OCI-LY7 (cell line): ENCODE measurements around the gene BTNL8. TPM values are rescaled to one million over a fixed set of nuclear protein-coding genes. Genes with fewer than 3 reads are reported as not detected.

Source experiments
- BruUV-seq: library from RNA; stranded (reverse); fragments of 400-500 nt; replicated peaks from 2 replicates; lab custom pipeline; 2021; lab: Mats Ljungman, UMichigan
- CTCF ChIA-PET: fragments of 300-600 bp; sonication (Branson Sonifier 250); formaldehyde crosslinking; loops from one replicate; lab custom pipeline; 2022; ENCODE audit warnings: antibody characterized with exemption; ENCODE audit not compliant: unreplicated experiment; lab: Charles Lee
- POLR2A ChIA-PET: fragments of 300-600 bp; sonication (Branson Sonifier 250); formaldehyde crosslinking; loops from one replicate; lab custom pipeline; 2022; ENCODE audit warnings: antibody characterized with exemption; lab: Charles Lee
- DNase-seq: peaks from one replicate; pipeline ENCODE4 v3.0.0-alpha.2; 2015; ENCODE audit warnings: low spot score
- H2AFZ ChIP-seq: fragments of 200-600 bp; sonication (generic), shearing (Covaris generic); 2 replicates; pipeline ENCODE4 v1.6.1; 2014; ENCODE audit warnings: mild to moderate bottlenecking, antibody characterized with exemption, low read length, moderate library complexity
- H3K27ac ChIP-seq: fragments of 200-600 bp; sonication (generic); 2 replicates; pipeline ENCODE4 v1.5.1; 2014; ENCODE audit warnings: mixed run types, low read depth, mild to moderate bottlenecking, moderate library complexity, low read length, inconsistent platforms; ENCODE audit not compliant: poor library complexity, severe bottlenecking
- H3K36me3 ChIP-seq: fragments of 200-600 bp; sonication (generic); 2 replicates; pipeline ENCODE4 v1.6.1; 2014; ENCODE audit warnings: mild to moderate bottlenecking, antibody characterized with exemption, low read length, moderate library complexity, mixed read lengths; ENCODE audit not compliant: insufficient read depth
- H3K4me1 ChIP-seq: fragments of 200-600 bp; sonication (generic); 2 replicates; pipeline ENCODE4 v1.5.1; 2014; ENCODE audit warnings: mild to moderate bottlenecking, low read length; ENCODE audit not compliant: insufficient read depth, poor library complexity, severe bottlenecking
- H3K4me2 ChIP-seq: fragments of 200-600 bp; sonication (generic); 2 replicates; pipeline ENCODE4 v1.6.1; 2014; ENCODE audit warnings: mild to moderate bottlenecking, low read length
- H3K4me3 ChIP-seq: fragments of 200-600 bp; sonication (generic); 2 replicates; pipeline ENCODE4 v1.5.1; 2014; ENCODE audit warnings: mild to moderate bottlenecking, low read depth, low read length; ENCODE audit not compliant: poor library complexity, severe bottlenecking
- H3K79me2 ChIP-seq: fragments of 200-600 bp; sonication (generic); 2 replicates; pipeline ENCODE4 v1.6.1; 2016; ENCODE audit warnings: low read depth, mild to moderate bottlenecking, low read length, moderate library complexity, mixed read lengths; ENCODE audit not compliant: insufficient read depth
- H3K9me2 ChIP-seq: fragments of 200-600 bp; sonication (generic); 2 replicates; pipeline ENCODE4 v1.6.1; 2016; ENCODE audit warnings: mild to moderate bottlenecking, low read length, mixed read lengths; ENCODE audit not compliant: insufficient read depth
- H3K9me3 ChIP-seq: fragments of 200-600 bp; sonication (generic); 2 replicates; pipeline ENCODE4 v1.6.1; 2014; ENCODE audit warnings: mild to moderate bottlenecking, mixed run types, low read length, mixed read lengths
- H4K20me1 ChIP-seq: fragments of 200-600 bp; sonication (generic); 2 replicates; pipeline ENCODE4 v1.6.1; 2014; ENCODE audit warnings: mild to moderate bottlenecking, antibody characterized with exemption, low read length, moderate library complexity, mixed read lengths; ENCODE audit not compliant: insufficient read depth
- EZH2phosphoT487 ChIP-seq: fragments of 200-600 bp; sonication (generic); IDR thresholded peaks from 2 replicates; pipeline ENCODE4 v1.6.1; 2018; ENCODE audit warnings: low read depth, borderline replicate concordance, mild to moderate bottlenecking, mixed run types, antibody characterized with exemption, low read length, moderate library complexity, mixed read lengths
- intact Hi-C: fragments of 100-400 bp; cut with micrococcal nuclease; formaldehyde crosslinking; loops from one replicate; pipeline ENCODE4 v1.10.0; 2022; ENCODE audit not compliant: unreplicated experiment
- total RNA-seq, 2 experiments: library from RNA; depleted of rRNA in 1 of 2; stranded (reverse); fragments of >200 nt in 1 of 2; shearing (Covaris generic) in 1 of 2; gene quantifications; 2 replicates each; pipeline ENCODE4 v1.2.3, GENCODE V29; 2014 to 2022
- TF ChIP-seq, protein P1 (sequence below): fragments of 200-600 bp; sonication (generic); conservative IDR thresholded peaks from 2 replicates; pipeline ENCODE4 v1.5.1; 2014; ENCODE audit warnings: mild to moderate bottlenecking, antibody characterized with exemption, low read length, moderate library complexity, mixed read lengths

Gene BTNL8
- total RNA-seq, 2 experiments from 2014 or later, result not detected

DNA sequence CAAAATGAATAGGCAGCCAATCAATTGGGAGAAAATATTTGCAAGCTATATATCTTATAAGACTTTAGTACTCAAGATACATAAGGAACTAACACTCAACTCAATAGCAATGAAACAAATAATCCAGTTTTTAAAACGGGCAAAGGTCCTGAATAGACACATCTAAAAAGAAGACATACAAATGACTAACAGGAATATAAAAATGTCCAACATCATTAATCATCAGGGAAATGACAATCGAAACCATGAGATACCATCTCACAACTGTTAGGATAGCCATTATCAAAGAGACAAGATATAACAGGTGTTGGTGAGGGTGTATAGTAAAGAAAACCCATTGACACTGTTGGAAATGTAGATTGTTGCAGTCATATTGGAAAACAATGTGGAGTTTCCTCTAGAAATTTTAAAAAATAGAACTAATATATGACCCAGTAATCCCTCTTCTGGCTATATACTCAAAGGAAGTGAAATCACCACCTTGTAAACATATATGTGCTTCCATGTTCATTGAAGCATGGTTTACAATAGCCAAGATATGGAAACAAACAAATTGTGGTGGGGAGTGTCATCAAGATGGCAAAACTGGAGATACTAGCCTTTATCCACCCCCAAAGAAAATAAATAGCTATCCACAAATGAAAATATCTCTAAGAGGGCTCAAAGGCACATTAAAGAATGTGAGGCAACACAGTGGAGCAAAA, 75.8 kb downstream of the BTNL8 start:
- H3K36me3 ChIP-seq, result no peaks in the 10 kb centered on the region
- H3K27ac ChIP-seq, result no peak overlapping the region
- POLR2A ChIA-PET, result interaction anchor here (0.5 to 0.9 kb wide), 3 partner anchors 15 to 91 kb away, joined by 3 read pairs; no protein-coding TSS in a partner anchor
- no peak overlapping the region for H3K4me3 ChIP-seq
- intact Hi-C loops, result loop anchor here (5.0 kb wide), 1 partner anchor 78 kb away; no protein-coding TSS in a partner anchor
- H3K4me1 ChIP-seq, result peaks cover 3% of the 10 kb centered on the region
- CTCF ChIA-PET, result no interaction called here
- H3K79me2 ChIP-seq, result no peaks in the 10 kb centered on the region
- TF ChIP-seq, protein P1, sequence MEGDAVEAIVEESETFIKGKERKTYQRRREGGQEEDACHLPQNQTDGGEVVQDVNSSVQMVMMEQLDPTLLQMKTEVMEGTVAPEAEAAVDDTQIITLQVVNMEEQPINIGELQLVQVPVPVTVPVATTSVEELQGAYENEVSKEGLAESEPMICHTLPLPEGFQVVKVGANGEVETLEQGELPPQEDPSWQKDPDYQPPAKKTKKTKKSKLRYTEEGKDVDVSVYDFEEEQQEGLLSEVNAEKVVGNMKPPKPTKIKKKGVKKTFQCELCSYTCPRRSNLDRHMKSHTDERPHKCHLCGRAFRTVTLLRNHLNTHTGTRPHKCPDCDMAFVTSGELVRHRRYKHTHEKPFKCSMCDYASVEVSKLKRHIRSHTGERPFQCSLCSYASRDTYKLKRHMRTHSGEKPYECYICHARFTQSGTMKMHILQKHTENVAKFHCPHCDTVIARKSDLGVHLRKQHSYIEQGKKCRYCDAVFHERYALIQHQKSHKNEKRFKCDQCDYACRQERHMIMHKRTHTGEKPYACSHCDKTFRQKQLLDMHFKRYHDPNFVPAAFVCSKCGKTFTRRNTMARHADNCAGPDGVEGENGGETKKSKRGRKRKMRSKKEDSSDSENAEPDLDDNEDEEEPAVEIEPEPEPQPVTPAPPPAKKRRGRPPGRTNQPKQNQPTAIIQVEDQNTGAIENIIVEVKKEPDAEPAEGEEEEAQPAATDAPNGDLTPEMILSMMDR, result no peak
- no peak for TF ChIP-seq EZH2phosphoT487
- no peak for DNase-seq
- H3K9me3 ChIP-seq, result no peaks in the 10 kb centered on the region
- H4K20me1 ChIP-seq, result no peaks in the 10 kb centered on the region
- no peaks in the 10 kb centered on the region for H3K9me2 ChIP-seq
- no peak overlapping the region for H2AFZ ChIP-seq
- BruUV-seq, result no TSS peak
- no peak overlapping the region for H3K4me2 ChIP-seq

DNA sequence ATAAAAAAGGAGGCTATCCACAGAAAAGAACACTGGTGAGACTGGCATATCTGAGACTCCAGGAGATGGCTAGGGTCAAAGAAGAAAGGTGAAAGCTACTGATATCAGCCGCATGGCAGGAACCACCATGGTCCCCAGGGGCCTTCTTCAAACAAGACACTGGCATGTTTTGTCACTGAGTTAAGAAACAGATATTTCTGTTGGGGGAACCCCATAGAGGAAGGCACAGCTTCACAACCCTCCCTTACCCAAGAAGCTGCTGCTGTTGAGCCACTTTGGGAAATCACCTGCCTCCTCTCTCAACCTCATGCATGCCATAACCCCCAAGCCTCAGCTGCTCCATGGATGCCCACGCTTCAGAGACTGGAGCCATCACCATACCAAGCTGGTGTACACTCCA, 76.4 kb downstream of the BTNL8 start:
- no peaks in the 10 kb centered on the region for H3K9me2 ChIP-seq
- H3K4me1 ChIP-seq, result peaks cover 3% of the 10 kb centered on the region
- TF ChIP-seq, protein P1, result no peak
- no peaks in the 10 kb centered on the region for H3K79me2 ChIP-seq
- ChIA-PET POLR2A (interaction anchor here (0.5 to 0.9 kb wide), 2 partner anchors 15 to 36 kb away, joined by 3 read pairs; no protein-coding TSS in a partner anchor), CTCF (no interaction called here)
- DNase-seq, result peak; percentile 9
- no TSS peak for BruUV-seq
- no peak overlapping the region for H3K4me3 ChIP-seq
- no peak overlapping the region for H3K27ac ChIP-seq
- no peak overlapping the region for H3K4me2 ChIP-seq
- intact Hi-C loops, result loop anchor here (5.0 kb wide), 1 partner anchor 77 kb away; no protein-coding TSS in a partner anchor
- no peaks in the 10 kb centered on the region for H3K36me3 ChIP-seq
- no peaks in the 10 kb centered on the region for H3K9me3 ChIP-seq
- no peaks in the 10 kb centered on the region for H4K20me1 ChIP-seq
- H2AFZ ChIP-seq, result no peak overlapping the region

DNA sequence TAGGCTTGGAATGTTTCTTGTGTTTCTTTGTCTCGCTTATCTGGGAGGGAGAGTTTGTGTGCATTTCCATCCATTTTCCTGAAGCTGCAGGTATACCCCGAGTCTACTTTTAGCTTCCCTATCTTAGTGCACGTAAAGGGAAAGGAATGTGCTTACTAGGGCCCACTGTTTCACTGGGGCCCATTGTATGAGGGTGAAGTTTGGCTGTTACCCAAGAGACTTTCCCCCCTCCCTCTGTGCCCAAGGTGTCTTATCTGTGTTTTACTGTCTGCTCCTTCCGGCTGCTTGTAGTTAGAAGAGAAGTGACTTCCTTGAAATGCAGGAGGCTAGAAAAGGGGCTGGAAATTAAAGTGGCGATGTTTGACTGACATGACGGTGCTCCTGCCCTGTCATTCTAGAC, 77.6 kb downstream of the BTNL8 start:
- Histone ChIP-seq H2AFZ (peak overlapping the region; percentile 58), H3K4me1 (peaks cover 3% of the 10 kb centered on the region), H3K9me3 (no peaks in the 10 kb centered on the region), H3K4me2 (no peak overlapping the region), H3K9me2 (no peaks in the 10 kb centered on the region), H4K20me1 (no peaks in the 10 kb centered on the region), H3K4me3 (no peak overlapping the region), H3K79me2 (no peaks in the 10 kb centered on the region), H3K27ac (no peak overlapping the region), H3K36me3 (no peaks in the 10 kb centered on the region)
- DNase-seq, result peak; percentile 2
- intact Hi-C loops, result loop anchor here (5.0 kb wide), 1 partner anchor 76 kb away; no protein-coding TSS in a partner anchor
- no TSS peak for BruUV-seq
- no peak for TF ChIP-seq EZH2phosphoT487
- TF ChIP-seq, protein P1, result no peak
- ChIA-PET POLR2A (no interaction called here), CTCF (no interaction called here)
